Stimulated activated CD8-positive, alpha-beta memory T cell treated with anti-CD3 and anti-CD28 coated beads, Interleukin-7, amount 100 ng/mL, for 48 hours (primary cell): ENCODE measurements around the gene NRIP3.
A peak's percentile ranks its signal among the peaks of the same experiment; 100 is the strongest.

Experiments used
- DNase-seq, 2 donors: peaks; one replicate each; pipeline ENCODE4 v3.0.0-alpha.2; 2020; ENCODE audit warnings: low read depth in 1 of 2; ENCODE audit errors: extremely low read depth in 1 of 2

NRIP3 gene

GRCh38 chr11:9003573-9004182, at the start of gene NRIP3:
Gene NRIP3, minus strand, starts transcription at chr11:9004001. Its CDS starts 66 bp downstream, at chr11:9003935.
- DNase-seq, result peak; percentile 44 to 66

- DNase-seq, result no peak
Measured at GRCh38 chr11:9052316-9052715, 48.5 kb upstream of the NRIP3 start.

GRCh38 chr11:9049959-9050358, 46.2 kb upstream of the NRIP3 start:
- no peak for DNase-seq

- no peak for DNase-seq
Measured at GRCh38 chr11:9047964-9048523, 44.2 kb upstream of the NRIP3 start.

DNA sequence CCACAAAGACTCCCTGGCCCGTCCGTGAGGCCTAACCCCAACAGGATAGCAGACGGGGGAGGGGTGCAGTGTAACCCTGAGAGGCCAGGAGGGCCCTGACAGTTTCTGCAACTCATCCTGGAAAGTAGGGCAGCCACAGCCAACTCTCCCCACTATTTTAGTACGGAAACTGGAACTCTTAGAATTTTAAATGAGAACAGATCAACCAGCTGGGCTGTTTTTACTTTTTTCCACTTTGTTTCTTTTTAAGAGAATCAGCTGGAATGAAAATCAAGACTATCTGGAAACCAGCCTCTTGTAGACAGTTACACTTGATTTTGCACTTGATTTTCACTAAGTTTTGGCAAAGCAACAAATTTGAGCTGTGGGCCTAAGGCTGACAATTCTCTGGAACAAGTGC, 42.7 kb upstream of the NRIP3 start:
- no peak for DNase-seq

GRCh38 chr11:9042488-9042887, 38.7 kb upstream of the NRIP3 start:
- DNase-seq, result no peak

GRCh38 chr11:9041747-9042146, 37.9 kb upstream of the NRIP3 start:
- DNase-seq, result no peak

DNA sequence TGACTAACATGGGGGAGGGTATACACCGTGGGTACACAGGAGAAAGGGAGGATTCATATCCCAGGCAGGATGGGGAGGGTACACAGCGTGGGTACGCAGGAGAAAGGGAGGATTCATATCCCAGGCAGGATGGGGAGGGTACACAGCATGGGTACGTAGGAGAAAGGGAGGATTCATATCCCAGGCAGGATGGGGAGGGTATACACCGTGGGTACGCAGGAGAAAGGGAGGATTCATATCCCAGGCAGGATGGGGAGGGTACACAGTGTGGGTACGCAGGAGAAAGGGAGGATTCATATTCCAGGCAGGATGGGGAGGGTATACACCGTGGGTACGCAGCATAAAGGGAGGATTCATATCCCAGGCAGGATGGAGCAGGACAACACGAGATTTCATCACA, 36.6 kb upstream of the NRIP3 start:
- no peak for DNase-seq

- no peak for DNase-seq
Measured at GRCh38 chr11:9039863-9040262, 36.1 kb upstream of the NRIP3 start.

GRCh38 chr11:9039198-9039597, 35.4 kb upstream of the NRIP3 start:
- DNase-seq, result no peak

DNA sequence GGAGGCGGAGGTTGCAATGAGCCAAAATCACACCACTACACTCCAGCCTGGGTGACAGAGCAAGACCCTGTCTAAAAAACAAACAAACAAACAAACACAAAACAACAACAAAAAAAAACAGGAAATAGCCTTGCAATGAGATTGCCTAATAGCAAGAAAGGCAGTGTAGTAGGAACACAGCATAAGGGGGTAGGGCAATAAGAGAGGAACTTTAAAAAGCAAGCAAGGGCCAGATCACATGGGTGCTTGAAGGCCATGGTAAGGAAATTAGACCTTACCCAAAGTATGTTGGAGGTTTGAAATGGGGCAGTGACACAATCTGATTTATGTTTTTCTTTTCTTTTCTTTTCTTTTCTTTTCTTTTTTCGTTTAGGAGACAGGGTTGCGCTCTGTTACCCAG, 34.7 kb upstream of the NRIP3 start:
- DNase-seq, result no peak

DNA sequence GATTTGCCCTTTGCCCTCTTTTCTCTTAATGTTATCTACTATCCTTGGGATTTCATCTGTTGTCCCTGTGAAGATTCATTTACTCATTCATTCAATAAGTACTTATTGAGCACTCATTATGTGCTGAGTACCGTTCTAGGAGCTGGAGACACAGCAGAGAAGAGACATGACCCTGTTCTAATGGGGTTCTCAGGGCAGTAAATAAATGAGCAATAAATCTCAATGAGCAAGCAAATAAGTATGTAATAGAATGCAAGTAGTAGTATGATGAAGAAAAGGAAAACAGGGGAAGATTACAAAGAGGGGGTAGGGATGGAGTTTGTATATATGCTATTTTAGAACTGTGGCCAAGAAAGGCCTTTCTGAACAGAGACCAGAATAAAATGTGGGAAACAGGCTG, 34.2 kb upstream of the NRIP3 start:
- DNase-seq, result no peak

DNA sequence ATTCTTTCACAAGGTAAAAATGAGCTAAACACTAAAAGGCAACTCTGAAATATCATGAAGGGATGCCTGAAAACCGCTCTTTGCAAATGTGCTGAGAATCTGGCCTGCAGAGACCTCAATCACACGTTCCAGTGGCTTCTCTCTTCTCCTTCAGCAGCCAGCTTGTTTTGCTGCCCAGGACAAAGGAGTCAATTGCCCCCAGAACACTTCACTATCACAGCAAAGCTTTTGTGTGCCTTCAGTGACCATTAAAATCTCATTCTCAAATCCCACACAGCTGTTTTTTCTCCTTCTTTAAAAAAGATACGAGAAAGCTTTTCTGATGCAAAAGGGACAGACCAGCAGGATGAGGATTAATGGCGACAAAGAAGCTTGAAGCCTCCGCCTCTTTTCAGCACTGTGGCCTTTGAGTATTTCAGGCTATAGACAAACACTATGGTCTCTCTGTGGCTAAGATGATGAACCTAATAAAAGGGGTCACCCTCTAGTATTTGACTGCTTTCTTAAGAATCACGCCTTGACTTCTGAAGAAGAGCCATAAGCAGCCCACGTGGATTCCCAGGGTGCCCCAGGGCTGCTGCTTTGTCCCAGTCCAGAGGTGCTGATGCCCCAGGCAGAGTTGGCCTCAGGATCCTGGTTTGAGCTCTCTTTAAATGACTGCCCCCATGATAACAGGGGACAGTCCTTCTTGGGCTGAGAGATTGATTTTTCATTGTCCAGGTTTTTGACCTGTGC, 33.4 kb upstream of the NRIP3 start:
- no peak for DNase-seq

DNA sequence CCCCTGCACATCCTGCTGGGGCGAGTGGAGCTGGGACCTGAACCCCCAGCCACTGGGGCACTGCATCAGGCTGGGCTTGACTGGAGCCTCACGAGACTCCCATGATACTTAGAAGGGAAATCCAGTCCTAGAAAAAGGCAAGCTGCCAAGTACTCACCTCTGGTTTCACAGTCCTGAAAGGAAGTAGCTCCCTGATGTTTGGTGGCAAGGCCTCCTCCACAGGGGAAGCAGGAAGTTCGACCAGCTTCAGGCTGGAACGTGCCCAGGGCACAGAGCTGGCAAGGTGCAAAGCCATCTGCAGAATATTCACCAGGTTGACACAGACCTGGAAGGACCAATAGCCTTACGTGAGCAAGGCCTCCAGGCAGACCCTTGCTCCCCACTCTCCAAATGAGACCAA, 26.8 kb upstream of the NRIP3 start:
- DNase-seq, result no peak

- no peak for DNase-seq
Measured at GRCh38 chr11:9029422-9029821, 25.6 kb upstream of the NRIP3 start.

DNA sequence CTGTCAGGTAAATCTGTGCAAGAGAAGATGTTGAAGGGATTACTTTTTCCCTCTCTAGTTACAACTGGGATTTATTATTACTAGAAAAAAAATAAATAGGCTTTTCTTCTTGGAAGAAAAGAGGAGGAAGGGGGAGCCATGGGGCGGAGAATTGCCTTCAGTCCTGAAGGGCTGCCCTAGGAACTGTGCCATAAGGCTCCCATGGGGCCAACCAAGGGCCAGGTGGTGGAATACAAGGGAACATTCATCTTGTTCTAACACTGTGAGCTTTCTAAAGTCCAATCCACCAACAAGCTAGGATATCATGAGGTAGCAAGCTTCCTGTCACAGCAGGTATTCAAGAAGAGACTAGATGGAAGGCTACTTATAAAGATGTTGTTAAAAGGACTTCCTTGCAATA, 24.8 kb upstream of the NRIP3 start:
- DNase-seq, result no peak

- no peak for DNase-seq
Measured at GRCh38 chr11:9025101-9025850, 21.5 kb upstream of the NRIP3 start.

DNA sequence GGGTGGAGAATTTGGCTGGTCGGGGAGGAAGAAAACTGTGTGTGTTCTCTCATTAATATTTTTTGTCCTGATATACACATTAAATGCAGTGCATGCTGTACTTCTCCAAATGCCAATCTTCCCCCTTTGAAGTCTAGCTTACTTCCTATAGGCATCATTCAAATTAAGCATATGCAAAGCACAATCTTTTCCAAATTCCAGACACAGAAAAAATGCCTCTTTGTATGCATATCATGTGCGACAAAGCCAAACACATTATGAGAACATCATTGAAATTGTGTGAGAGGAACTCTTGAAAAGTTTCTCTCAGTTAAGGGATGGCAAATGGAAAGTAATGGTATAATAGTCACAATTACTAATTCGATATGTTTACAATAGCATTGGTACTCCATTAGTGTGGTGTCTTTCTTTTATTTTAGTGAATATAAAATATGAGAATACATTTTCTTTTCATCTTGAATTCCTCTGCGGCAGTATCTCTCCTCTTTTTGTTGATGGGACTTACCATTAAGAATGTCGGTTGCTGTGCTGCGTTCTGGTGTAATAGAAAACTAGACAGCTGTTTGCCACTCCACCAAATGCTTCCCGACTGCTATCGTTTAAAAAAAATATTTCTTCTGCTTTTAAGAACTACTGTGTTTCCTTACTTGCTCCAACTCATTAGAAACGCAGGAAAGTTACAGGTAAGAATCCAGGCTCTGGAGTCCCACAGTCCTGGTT, 19.3 kb upstream of the NRIP3 start:
- DNase-seq, result no peak

DNA sequence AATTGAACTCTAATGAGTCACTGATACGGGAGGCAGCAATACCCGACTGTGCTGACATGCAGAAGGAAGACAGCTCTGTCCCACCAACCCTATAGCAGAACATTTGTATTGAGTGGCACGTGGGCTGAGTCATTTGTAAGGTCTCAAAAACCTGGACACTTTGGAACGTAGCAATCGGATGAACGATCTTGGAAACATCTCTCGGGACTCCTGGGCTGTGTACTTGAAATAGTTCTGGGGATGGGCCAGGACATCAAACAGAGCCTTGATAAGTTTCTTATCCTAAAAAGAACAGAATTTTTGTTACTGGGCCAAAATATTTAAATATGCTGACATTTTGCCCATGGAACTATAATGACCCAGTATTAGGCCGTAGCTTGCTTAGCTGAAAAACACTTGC, 17.1 kb upstream of the NRIP3 start:
- DNase-seq, result no peak

- no peak for DNase-seq
Measured at GRCh38 chr11:9019861-9020260, 16.1 kb upstream of the NRIP3 start.

GRCh38 chr11:9017773-9018172, 14.0 kb upstream of the NRIP3 start:
- DNase-seq, result no peak
